ENCODE results near the gene SWAP70. TPM values are rescaled to one million over a fixed set of nuclear protein-coding genes. Genes with fewer than 3 reads are reported as not detected.
A peak's percentile ranks its signal among the peaks of the same experiment; 100 is the strongest.

Gene SWAP70
- total RNA-seq, 1 donor from 2014 or later = 39.7 TPM

DNA sequence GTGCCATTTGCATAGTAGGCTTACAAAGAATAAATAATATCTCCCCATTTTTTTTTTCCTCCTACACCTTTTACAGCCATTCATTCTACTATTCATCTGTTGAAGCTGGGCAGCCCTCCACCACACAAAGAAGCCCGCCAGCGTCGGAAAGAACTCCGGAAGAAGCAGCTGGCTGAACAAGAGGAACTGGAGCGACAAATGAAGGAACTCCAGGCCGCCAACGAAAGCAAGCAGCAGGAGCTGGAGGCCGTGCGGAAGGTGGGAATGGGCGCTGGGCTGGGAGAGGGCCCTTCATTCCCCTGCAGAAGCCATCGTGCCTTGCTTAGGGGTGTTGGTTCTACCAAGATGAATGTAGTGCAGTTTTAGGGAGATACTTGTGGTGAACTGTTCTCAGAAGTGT is 68.6 kb downstream of the SWAP70 start:
- TF ChIP-seq, protein P1, sequence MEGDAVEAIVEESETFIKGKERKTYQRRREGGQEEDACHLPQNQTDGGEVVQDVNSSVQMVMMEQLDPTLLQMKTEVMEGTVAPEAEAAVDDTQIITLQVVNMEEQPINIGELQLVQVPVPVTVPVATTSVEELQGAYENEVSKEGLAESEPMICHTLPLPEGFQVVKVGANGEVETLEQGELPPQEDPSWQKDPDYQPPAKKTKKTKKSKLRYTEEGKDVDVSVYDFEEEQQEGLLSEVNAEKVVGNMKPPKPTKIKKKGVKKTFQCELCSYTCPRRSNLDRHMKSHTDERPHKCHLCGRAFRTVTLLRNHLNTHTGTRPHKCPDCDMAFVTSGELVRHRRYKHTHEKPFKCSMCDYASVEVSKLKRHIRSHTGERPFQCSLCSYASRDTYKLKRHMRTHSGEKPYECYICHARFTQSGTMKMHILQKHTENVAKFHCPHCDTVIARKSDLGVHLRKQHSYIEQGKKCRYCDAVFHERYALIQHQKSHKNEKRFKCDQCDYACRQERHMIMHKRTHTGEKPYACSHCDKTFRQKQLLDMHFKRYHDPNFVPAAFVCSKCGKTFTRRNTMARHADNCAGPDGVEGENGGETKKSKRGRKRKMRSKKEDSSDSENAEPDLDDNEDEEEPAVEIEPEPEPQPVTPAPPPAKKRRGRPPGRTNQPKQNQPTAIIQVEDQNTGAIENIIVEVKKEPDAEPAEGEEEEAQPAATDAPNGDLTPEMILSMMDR (IDR thresholded peaks at IDR 0.05) = no peak
- H3K9me3 Mint-ChIP-seq (ENCODE audit: unreplicated experiment) = peaks cover 18% of the 10 kb centered on the region
- H3K36me3 Mint-ChIP-seq (ENCODE audit: unreplicated experiment) = peaks cover 69% of the 10 kb centered on the region
- H3K4me1 Mint-ChIP-seq (ENCODE audit: unreplicated experiment) = peaks cover 9% of the 10 kb centered on the region
- no peak for DNase-seq (ENCODE audit: extremely low spot score, unreplicated experiment)
- H3K27me3 Mint-ChIP-seq (ENCODE audit: unreplicated experiment) = no peaks in the 10 kb centered on the region
- H3K27ac Mint-ChIP-seq (ENCODE audit: unreplicated experiment) = no peak overlapping the region
- no peak overlapping the region for H3K4me3 Mint-ChIP-seq (ENCODE audit: unreplicated experiment)

DNA sequence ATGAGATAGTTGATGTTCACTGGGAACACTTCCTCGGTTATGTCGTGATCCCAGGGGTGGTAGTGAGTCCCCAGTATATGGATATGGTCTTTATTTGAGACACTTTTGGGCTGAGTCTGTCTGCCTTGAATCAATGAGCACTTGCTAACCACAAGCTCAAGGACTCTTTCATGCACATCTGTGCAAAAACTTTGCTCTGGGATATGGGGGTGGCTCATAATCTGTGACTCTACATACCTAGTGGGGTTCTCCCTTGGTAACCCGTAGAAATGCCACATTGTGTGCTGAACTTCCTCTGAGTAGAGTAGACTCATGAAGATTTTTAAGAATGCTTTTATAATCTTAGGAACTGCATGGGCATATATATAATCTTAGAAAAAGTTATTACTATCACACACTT is 69.3 kb downstream of the SWAP70 start:
- peaks cover 66% of the 10 kb centered on the region for H3K36me3 Mint-ChIP-seq (ENCODE audit: unreplicated experiment)

GRCh38 chr11:9735236-9735635 is 71.4 kb downstream of the SWAP70 start:
- Mint-ChIP-seq H3K27me3 (ENCODE audit: unreplicated experiment) (no peaks in the 10 kb centered on the region), H3K9me3 (ENCODE audit: unreplicated experiment) (peaks cover 18% of the 10 kb centered on the region), H3K4me3 (ENCODE audit: unreplicated experiment) (no peak overlapping the region), H3K4me1 (ENCODE audit: unreplicated experiment) (peaks cover 18% of the 10 kb centered on the region), H3K27ac (ENCODE audit: unreplicated experiment) (no peak overlapping the region), H3K36me3 (ENCODE audit: unreplicated experiment) (peaks cover 68% of the 10 kb centered on the region)
- no peak for DNase-seq (ENCODE audit: extremely low spot score, unreplicated experiment)
- TF ChIP-seq, protein P1 (IDR thresholded peaks at IDR 0.05) = no peak

More for the DNA sequence above, 69.3 kb downstream of the SWAP70 start:
- peaks cover 12% of the 10 kb centered on the region for H3K4me1 Mint-ChIP-seq (ENCODE audit: unreplicated experiment)
- TF ChIP-seq, protein P1 (IDR thresholded peaks at IDR 0.05) = no peak
- peaks cover 18% of the 10 kb centered on the region for H3K9me3 Mint-ChIP-seq (ENCODE audit: unreplicated experiment)
- H3K4me3 Mint-ChIP-seq (ENCODE audit: unreplicated experiment) = no peak overlapping the region
- H3K27me3 Mint-ChIP-seq (ENCODE audit: unreplicated experiment) = no peaks in the 10 kb centered on the region
- no peak overlapping the region for H3K27ac Mint-ChIP-seq (ENCODE audit: unreplicated experiment)
- no peak for DNase-seq (ENCODE audit: extremely low spot score, unreplicated experiment)

GRCh38 chr11:9735919-9736318 is 72.0 kb downstream of the SWAP70 start:
- Mint-ChIP-seq H3K27me3 (ENCODE audit: unreplicated experiment) (no peaks in the 10 kb centered on the region), H3K36me3 (ENCODE audit: unreplicated experiment) (peaks cover 68% of the 10 kb centered on the region), H3K4me3 (ENCODE audit: unreplicated experiment) (no peak overlapping the region), H3K4me1 (ENCODE audit: unreplicated experiment) (peaks cover 18% of the 10 kb centered on the region), H3K9me3 (ENCODE audit: unreplicated experiment) (peaks cover 18% of the 10 kb centered on the region), H3K27ac (ENCODE audit: unreplicated experiment) (peak overlapping the region; percentile 42)
- TF ChIP-seq, protein P1 (IDR thresholded peaks at IDR 0.05) = no peak
- DNase-seq (ENCODE audit: extremely low spot score, unreplicated experiment) = no peak

DNA sequence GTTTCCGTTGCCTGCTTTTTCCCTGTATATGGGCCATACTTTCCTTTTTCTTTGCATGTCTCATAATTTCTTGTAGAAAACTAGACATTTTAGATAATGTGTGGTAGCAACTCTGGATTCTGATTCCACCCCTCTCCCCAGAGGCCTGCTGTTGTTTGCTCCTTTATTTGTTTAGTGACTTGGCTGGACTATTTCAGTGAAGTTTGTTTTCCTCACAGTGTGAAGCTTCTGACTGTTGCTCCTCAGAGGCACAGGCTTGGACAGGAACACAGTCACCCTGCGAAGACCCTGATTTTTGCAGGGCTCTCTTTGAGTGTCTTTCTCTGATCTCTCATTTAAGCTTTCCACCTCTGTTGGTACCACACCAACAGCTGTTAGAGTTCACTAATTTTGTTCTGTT is 72.5 kb downstream of the SWAP70 start:
- no peak for DNase-seq (ENCODE audit: extremely low spot score, unreplicated experiment)
- no peak overlapping the region for H3K4me3 Mint-ChIP-seq (ENCODE audit: unreplicated experiment)
- TF ChIP-seq, protein P1 (IDR thresholded peaks at IDR 0.05) = no peak
- H3K4me1 Mint-ChIP-seq (ENCODE audit: unreplicated experiment) = peaks cover 18% of the 10 kb centered on the region
- peak overlapping the region; percentile 42 for H3K27ac Mint-ChIP-seq (ENCODE audit: unreplicated experiment)
- H3K9me3 Mint-ChIP-seq (ENCODE audit: unreplicated experiment) = peaks cover 18% of the 10 kb centered on the region
- H3K36me3 Mint-ChIP-seq (ENCODE audit: unreplicated experiment) = peaks cover 65% of the 10 kb centered on the region
- H3K27me3 Mint-ChIP-seq (ENCODE audit: unreplicated experiment) = no peaks in the 10 kb centered on the region
